NCI-H1436 (cell line): ENCODE results near the gene PLCL2.

Source experiments
- DNase-seq: peaks from one replicate; lab custom pipeline; 2025; lab: John Stamatoyannopoulos, UW

The PLCL2 gene

GRCh38 chr3:16884748-16885592 lies at the start of gene PLCL2:
PLCL2 (plus strand) TSS chr3:16884955; CDS start chr3:16885040, 85 bp downstream.
- no peak for DNase-seq

GRCh38 chr3:16836505-16837237 lies 48.1 kb upstream of the PLCL2 start:
- no peak for DNase-seq

- no peak for DNase-seq
These were observed 47.2 kb upstream of the PLCL2 start for GRCh38 chr3:16837602-16838001.

- DNase-seq, result no peak
These were observed 46.2 kb upstream of the PLCL2 start for GRCh38 chr3:16838561-16838960.

- no peak for DNase-seq
These were observed 45.3 kb upstream of the PLCL2 start for GRCh38 chr3:16839271-16840100.

- DNase-seq, result no peak
These were observed 44.7 kb upstream of the PLCL2 start for GRCh38 chr3:16840101-16840424.

GRCh38 chr3:16841041-16841753 lies 43.6 kb upstream of the PLCL2 start:
- DNase-seq, result no peak

GRCh38 chr3:16841904-16842271 lies 42.9 kb upstream of the PLCL2 start:
- DNase-seq, result no peak

GRCh38 chr3:16842272-16843270 lies 42.2 kb upstream of the PLCL2 start:
- peak; percentile 26 for DNase-seq

GRCh38 chr3:16844222-16844621 lies 40.5 kb upstream of the PLCL2 start:
- DNase-seq, result no peak

GRCh38 chr3:16844791-16845190 lies 40.0 kb upstream of the PLCL2 start:
- DNase-seq, result no peak

- no peak for DNase-seq
These were observed 38.2 kb upstream of the PLCL2 start for GRCh38 chr3:16846373-16847080.

GRCh38 chr3:16848007-16848406 lies 36.7 kb upstream of the PLCL2 start:
- DNase-seq, result no peak

- DNase-seq, result peak; percentile 80
These were observed 35.5 kb upstream of the PLCL2 start for GRCh38 chr3:16849229-16849628.

GRCh38 chr3:16849795-16850194 lies 35.0 kb upstream of the PLCL2 start:
- DNase-seq, result no peak

GRCh38 chr3:16855497-16855896 lies 29.3 kb upstream of the PLCL2 start:
- DNase-seq, result no peak

- DNase-seq, result no peak
These were observed 24.5 kb upstream of the PLCL2 start for GRCh38 chr3:16860234-16860633.

- DNase-seq, result no peak
These were observed 23.3 kb upstream of the PLCL2 start for GRCh38 chr3:16861432-16861831.

- DNase-seq, result no peak
These were observed 20.0 kb upstream of the PLCL2 start for GRCh38 chr3:16864610-16865313.
